Right ventricle myocardium inferior (tissue), 1 donor: ENCODE data around the gene IDNK. TPM values are rescaled to one million over a fixed set of nuclear protein-coding genes. Genes with fewer than 3 reads are reported as not detected.

Source experiments
- ATAC-seq: fragments of 200-7000 bp; cut with Tn5 transposase; one replicate; pipeline ENCODE4 v1.9.1; 2020; ENCODE audit warnings: mild to moderate bottlenecking, moderate library complexity
- DNase-seq: peaks from one replicate; pipeline ENCODE4 v3.0.0; 2021; ENCODE audit errors: missing footprints
- intact Hi-C: fragments of 100-400 bp; cut with DNase I; formaldehyde crosslinking; loops from one replicate; pipeline ENCODE4 v1.11.0; 2022
- total RNA-seq: library from RNA; stranded (reverse); fragmentation: NEBNext Ultra II Directional; extraction: Animal tissue kit (Norgen Biotek cat#: 25700); gene quantifications from one replicate; pipeline ENCODE4 v1.2.1, GENCODE V29; 2021
- donor health status: DM: no; HTN: yes; CAD: no; lungs with severe emphysema.

The IDNK gene
- total RNA-seq, 1 donor from 2014 or later, result 3.4 TPM

DNA sequence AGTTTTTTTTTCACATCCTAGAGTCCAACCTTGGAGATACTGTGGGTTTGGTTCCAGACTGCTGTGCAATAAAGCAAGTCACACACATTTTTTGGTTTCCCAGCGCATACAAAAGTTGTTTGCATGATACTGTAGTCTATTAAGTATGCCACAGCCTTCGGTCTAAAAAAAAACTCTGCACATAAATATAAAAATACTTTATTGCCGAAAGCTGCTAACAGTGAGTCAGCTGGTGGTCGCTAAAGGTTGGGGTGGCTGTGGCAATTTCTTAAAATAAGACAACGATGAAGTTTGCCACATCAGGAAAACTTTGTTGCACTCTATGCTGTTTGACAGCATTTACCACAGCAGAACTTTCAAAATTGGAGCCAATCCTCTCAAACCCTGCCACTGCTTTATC, 47.4 kb downstream of the IDNK start:
- DNase-seq (no peak), ATAC-seq (no peak)
- intact Hi-C loops, result no loop called here

DNA sequence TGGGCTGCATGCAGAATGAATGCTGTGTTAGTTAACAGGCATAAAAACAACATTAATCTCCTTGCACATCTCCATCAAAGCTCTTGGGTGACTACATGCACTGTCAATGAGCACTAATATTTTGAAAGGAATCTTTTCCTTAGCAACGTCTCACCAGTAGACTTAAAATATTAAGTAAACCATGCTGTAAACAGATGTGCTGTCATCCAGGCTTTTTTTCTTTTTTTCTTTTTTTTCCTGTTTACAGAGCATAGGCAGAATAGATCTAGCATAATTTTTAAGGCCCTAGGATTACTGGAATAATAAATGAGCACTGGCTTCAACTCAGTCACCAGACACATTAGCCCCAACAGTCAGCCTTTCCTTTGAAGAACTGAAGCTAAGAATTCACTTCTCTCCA, 48.5 kb downstream of the IDNK start:
- DNase-seq (no peak), ATAC-seq (no peak)
- intact Hi-C loops, result no loop called here

DNA sequence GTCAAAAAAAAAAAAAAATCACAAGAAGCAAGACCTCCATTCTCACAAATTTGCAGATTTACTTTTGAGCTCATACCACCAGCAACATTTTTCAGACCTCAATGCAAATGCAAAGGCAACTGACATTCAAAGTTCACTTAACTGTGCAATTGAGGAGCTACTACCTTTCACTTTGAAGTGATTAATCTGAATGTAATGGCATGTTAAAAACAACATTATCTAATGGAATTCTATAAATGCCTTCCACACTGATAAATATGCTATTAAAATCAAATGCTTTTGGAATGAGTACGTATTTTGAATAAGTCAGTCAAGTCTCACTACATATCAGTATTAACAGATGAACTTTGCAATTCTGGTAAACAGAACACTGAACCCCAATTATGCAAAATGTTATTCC, 52.5 kb downstream of the IDNK start:
- DNase-seq, result no peak
- intact Hi-C loops, result no loop called here
- ATAC-seq, result no peak

DNA sequence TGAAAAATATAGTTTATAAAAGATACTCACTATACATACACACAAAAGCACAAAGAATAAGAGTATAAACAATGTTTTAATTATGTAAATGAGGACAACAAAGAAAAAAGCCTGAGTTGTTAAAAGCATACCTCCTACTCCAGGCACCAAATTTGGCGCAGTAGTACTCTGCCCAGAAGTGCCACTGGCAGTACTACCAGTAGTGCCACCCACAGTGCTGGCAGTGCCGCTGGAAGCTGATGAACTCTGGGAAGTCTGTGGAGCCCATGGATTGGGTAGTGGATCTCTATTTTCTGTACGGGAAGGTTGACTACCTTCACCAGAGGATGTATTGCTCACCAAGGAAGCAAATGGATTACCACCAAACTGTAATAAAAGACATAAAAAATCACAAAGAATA, 54.7 kb downstream of the IDNK start:
- DNase-seq, result no peak
- intact Hi-C loops, result no loop called here
- ATAC-seq, result no peak

DNA sequence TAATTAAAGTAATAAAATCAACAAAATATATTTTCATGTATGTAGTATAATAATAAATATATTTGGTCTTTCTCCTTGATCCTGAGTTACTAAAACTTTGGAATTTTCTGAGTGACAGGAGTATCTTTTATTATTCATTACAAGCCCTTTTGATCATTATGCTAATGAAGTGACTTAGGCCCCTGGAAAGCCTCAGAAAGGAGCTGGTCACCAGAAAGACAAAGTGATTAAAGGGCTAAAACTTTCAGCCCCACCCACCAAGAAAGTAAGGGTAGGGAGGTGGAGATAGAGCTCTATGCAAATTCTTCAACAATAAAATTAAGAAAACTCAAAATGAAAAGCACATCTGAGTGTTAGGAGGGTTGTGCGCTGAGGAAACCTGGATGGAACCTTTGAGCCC, 57.3 kb downstream of the IDNK start:
- no peak for DNase-seq
- ATAC-seq, result no peak
- intact Hi-C loops, result no loop called here

DNA sequence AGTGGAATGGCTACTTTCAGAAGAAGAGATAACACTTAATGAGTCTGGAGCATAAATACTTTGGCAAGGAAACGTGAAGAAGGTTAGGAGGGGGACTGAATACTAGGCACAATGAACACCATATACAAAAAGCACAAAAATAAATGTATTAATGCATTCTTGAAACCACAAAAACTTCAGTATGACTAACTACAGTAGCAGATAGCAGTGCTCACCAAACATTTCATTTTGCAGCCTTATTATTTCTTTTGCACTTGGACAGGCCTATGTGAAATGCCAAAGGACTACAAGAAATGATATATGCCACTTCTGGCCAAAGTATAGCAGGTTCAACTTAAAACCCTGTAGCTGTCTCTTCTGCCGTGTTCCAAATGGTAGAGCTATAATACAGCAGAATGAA, 58.5 kb downstream of the IDNK start:
- intact Hi-C loops, result no loop called here
- ATAC-seq, result no peak
- no peak for DNase-seq

DNA sequence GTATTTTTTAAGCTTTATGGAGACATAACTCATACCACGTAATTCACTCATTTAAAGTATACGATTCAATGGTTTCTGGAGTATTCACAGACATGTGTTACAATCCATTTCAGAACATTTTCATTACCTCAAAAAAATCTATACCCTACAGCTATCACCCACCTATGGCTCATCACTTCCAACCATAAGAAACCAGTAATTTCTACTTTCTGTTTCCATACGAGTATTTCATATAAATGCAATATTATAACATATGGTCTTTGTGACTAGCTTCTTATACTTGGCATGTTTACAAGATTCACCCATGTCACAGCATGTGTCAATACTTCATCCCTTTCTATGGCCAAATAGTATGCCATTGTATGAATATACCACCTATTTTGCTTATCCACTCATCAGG, 66.0 kb downstream of the IDNK start:
- intact Hi-C loops, result no loop called here
- no peak for ATAC-seq
- no peak for DNase-seq

DNA sequence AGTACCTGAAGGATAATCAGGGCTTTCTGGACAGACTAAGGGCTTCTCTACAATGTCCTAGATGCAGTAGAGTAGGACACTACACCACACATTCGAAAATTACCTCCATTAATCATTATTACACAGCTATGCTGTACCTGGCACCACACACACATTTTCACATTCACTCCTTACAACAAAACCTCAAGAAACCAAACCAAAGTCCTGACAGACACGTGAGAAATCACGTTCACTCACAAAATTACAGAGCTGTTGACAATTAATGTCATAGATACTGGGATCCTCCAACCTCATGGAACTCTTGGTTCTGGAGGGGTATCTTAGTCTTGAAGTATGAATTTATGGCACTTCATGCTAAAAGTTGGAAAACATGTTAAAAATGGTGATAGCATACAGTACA, 68.5 kb downstream of the IDNK start:
- no peak for ATAC-seq
- intact Hi-C loops, result loop anchor here (5.0 kb wide), 1 partner anchor 34 kb away; no protein-coding TSS in a partner anchor
- DNase-seq, result no peak

Other genes starting within 250 kb of the IDNK start
- 98.9 TPM for gene FRMD3, start 84.7 kb upstream of the IDNK start, total RNA-seq
- gene UBQLN1, start 84.8 kb downstream of the IDNK start, total RNA-seq, result 78.7 TPM
- 26.4 TPM for gene GKAP1, start 194.6 kb downstream of the IDNK start, total RNA-seq